Stomach (tissue), 9 donors: ENCODE measurements around the gene CREBL2. TPM values are rescaled to one million over a fixed set of nuclear protein-coding genes. Genes with fewer than 3 reads are reported as not detected.

ENCODE experiments used
- DNase-seq, 2 donors: peaks; one replicate each; pipeline versions ENCODE4 v3.0.0 to v3.0.0-alpha.2; 2013 to 2019
- H3K27ac ChIP-seq, 5 donors: fragments of 200-600 bp in 4 of 5; sonication (generic) in 4 of 5; one replicate each; pipeline ENCODE4 v1.5.1; 2013 to 2019; ENCODE audit warnings: mild to moderate bottlenecking in 1 of 5, moderate library complexity in 1 of 5
- H3K27me3 ChIP-seq, 3 donors: fragments of 200-600 bp; sonication (generic); one replicate each; pipeline ENCODE4 v1.5.1; 2017 to 2019; ENCODE audit warnings: mixed run types in 1 of 3
- H3K36me3 ChIP-seq, 4 donors: fragments of 200-600 bp; sonication (generic); 1 replicate in 3 of 4; 2 replicates in 1 of 4; pipeline ENCODE4 v1.5.1; 2016 to 2019
- H3K4me1 ChIP-seq, 4 donors: fragments of 200-600 bp; sonication (generic); one replicate each; pipeline ENCODE4 v1.5.1; 2016 to 2019
- H3K4me3 ChIP-seq, 4 donors: fragments of 200-600 bp; sonication (generic) in 3 of 4; one replicate each; pipeline ENCODE4 v1.5.1; 2016 to 2019; ENCODE audit warnings: mild to moderate bottlenecking in 1 of 4
- H3K9me3 ChIP-seq, 4 donors: fragments of 200-600 bp; sonication (generic); one replicate each; pipeline ENCODE4 v1.5.1; 2016 to 2019
- CTCF ChIP-seq, 7 experiments: fragments of 450-650 bp in 4 of 7; fragments of 200-600 bp in 3 of 7; sonication (generic) in 3 of 7; IDR thresholded peaks; one replicate each; pipeline ENCODE4 v1.5.1; 2016 to 2019; ENCODE audit warnings: antibody characterized with exemption in 7 of 7, control low read depth in 2 of 7, mild to moderate bottlenecking in 1 of 7
- EP300 ChIP-seq: sonication (generic); formaldehyde crosslinking; IDR thresholded peaks from one replicate; pipeline ENCODE4 v1.6.1; 2017; ENCODE audit warnings: antibody characterized with exemption
- POLR2A ChIP-seq, 4 donors: fragments of 450-650 bp; IDR thresholded peaks; one replicate each; pipeline ENCODE4 v1.6.1; 2016; ENCODE audit warnings: antibody characterized with exemption in 4 of 4, control low read depth in 2 of 4, mild to moderate bottlenecking in 1 of 4, moderate library complexity in 1 of 4
- POLR2AphosphoS5 ChIP-seq, 3 donors: sonication (generic); formaldehyde crosslinking; IDR thresholded peaks; one replicate each; pipeline ENCODE4 v1.6.1; 2016; ENCODE audit warnings: antibody characterized with exemption in 3 of 3
- WGBS, 5 donors: extraction: QIAGEN DNeasy Blood & Tissue Kit in 3 of 5; methylation state at CpG; one replicate each; pipeline versions ENCODE4 v1.1.5 to v1.1.7; 2013 to 2018; 5-methylcytosine and 5-hydroxymethylcytosine counted together
- intact Hi-C: fragments of 100-400 bp; cut with DNase I; formaldehyde crosslinking; loops from one replicate; pipeline ENCODE4 v1.15.1; 2023; ENCODE audit warnings: low total_unique reads
- polyA plus RNA-seq, 3 donors: library from polyadenylated mRNA; stranded (reverse); fragments of 200-250 nt; gene quantifications; one replicate each; pipeline ENCODE4 v1.2.3, GENCODE V29; 2013
- total RNA-seq, 5 donors: library from RNA; depleted of rRNA; stranded (reverse); fragments of >200 nt; gene quantifications; one replicate each; pipeline versions ENCODE4 v1.1.0 to v1.2.3, GENCODE V29; 2014 to 2016
- donor health status: healthy with polysubstance abuse.
- donor health status: Bipolar disorder and iron deficiency.
- donor health status: healthy.

CREBL2 gene
- total and polyA plus RNA-seq, 8 donors = 8.2 to 42.0 (median 31.8) TPM

- Histone ChIP-seq H3K36me3 (no peaks in the 10 kb centered on the region), H3K27ac (no peak overlapping the region), H3K4me3 (no peak overlapping the region), H3K9me3 (no peaks in the 10 kb centered on the region), H3K4me1 (no peaks in the 10 kb centered on the region), H3K27me3 (no peaks in the 10 kb centered on the region)
- intact Hi-C loops = no loop called here
- DNase-seq = no peak
- 86 to 94% (median 90%) methylated on average over 3 of the region's 3 CpGs for WGBS, 5 donors
- TF ChIP-seq EP300 (no peak), CTCF (IDR thresholded peaks at IDR 0.05) (no peak)
Measured at GRCh38 chr12:12598864-12599263, 12.8 kb upstream of the CREBL2 start.

- intact Hi-C loops = no loop called here
- TF ChIP-seq CTCF (IDR thresholded peaks at IDR 0.05) = no peak
- 69 to 76% (median 72%) methylated on average over 9 of the region's 9 CpGs for WGBS, 5 donors
- H3K36me3 ChIP-seq = no peaks in the 10 kb centered on the region
- no peaks in the 10 kb centered on the region for H3K4me1 ChIP-seq
- H3K9me3 ChIP-seq = no peaks in the 10 kb centered on the region
- no peak overlapping the region for H3K27ac ChIP-seq
- no peak for DNase-seq
- H3K4me3 ChIP-seq = no peak overlapping the region
- no peaks in the 10 kb centered on the region for H3K27me3 ChIP-seq
Measured at GRCh38 chr12:12599750-12600643, 11.7 kb upstream of the CREBL2 start.

GRCh38 chr12:12600659-12601058, 11.0 kb upstream of the CREBL2 start:
- WGBS, 5 donors = 67 to 81% (median 80%) methylated on average over 8 of the region's 8 CpGs
- no peaks in the 10 kb centered on the region for H3K9me3 ChIP-seq
- intact Hi-C loops = no loop called here
- no peaks in the 10 kb centered on the region for H3K36me3 ChIP-seq
- no peak for DNase-seq
- no peak for TF ChIP-seq POLR2AphosphoS5 (IDR thresholded peaks at IDR 0.05)
- TF ChIP-seq POLR2A (IDR thresholded peaks at IDR 0.05) = no peak
- TF ChIP-seq EP300 = no peak
- TF ChIP-seq CTCF (IDR thresholded peaks at IDR 0.05) = no peak
- H3K4me1 ChIP-seq = no peaks in the 10 kb centered on the region
- H3K27ac ChIP-seq = no peak overlapping the region
- no peak overlapping the region for H3K4me3 ChIP-seq
- H3K27me3 ChIP-seq = no peaks in the 10 kb centered on the region

- H3K27ac ChIP-seq = no peak overlapping the region
Measured at GRCh38 chr12:12604740-12605139, 6.9 kb upstream of the CREBL2 start.

More at GRCh38 chr12:12604740-12605139, 6.9 kb upstream of the CREBL2 start:
- no peaks in the 10 kb centered on the region for H3K27me3 ChIP-seq
- 63 to 88% (median 78%) methylated on average over 5 of the region's 5 CpGs for WGBS, 5 donors
- no peaks in the 10 kb centered on the region for H3K36me3 ChIP-seq
- H3K4me3 ChIP-seq = no peak overlapping the region
- TF ChIP-seq POLR2AphosphoS5 (IDR thresholded peaks at IDR 0.05) (no peak), POLR2A (IDR thresholded peaks at IDR 0.05) (no peak), CTCF (IDR thresholded peaks at IDR 0.05) (no peak), EP300 (no peak)
- DNase-seq = no peak
- intact Hi-C loops = no loop called here
- no peaks in the 10 kb centered on the region for H3K9me3 ChIP-seq
- H3K4me1 ChIP-seq = no peaks in the 10 kb centered on the region
